HepG2 (cell line): ENCODE measurements around the gene NPBWR2. TPM values are rescaled to one million over a fixed set of nuclear protein-coding genes. Genes with fewer than 3 reads are reported as not detected.
A peak's percentile ranks its signal among the peaks of the same experiment; 100 is the strongest.

Experiments
- ATAD3A ChIP-seq: sonication (generic); formaldehyde crosslinking; IDR thresholded peaks from 2 replicates; pipeline ENCODE4 v1.4.0; 2020; ENCODE audit warnings: missing genetic modification reagents
- JUND ChIP-seq: sonication (generic); formaldehyde crosslinking; IDR thresholded peaks from 2 replicates; pipeline ENCODE4 v1.8.0; 2022; ENCODE audit warnings: mild to moderate bottlenecking, missing genetic modification reagents
- KLF11 ChIP-seq: IDR thresholded peaks from 2 replicates; pipeline ENCODE4 v1.6.1; 2016; ENCODE audit warnings: missing compliant biosample characterization
- PAWR ChIP-seq: sonication (generic); formaldehyde crosslinking; IDR thresholded peaks from 2 replicates; pipeline ENCODE4 v1.4.0; 2020; ENCODE audit warnings: missing genetic modification reagents, mild to moderate bottlenecking, borderline replicate concordance
- RAD21 ChIP-seq: fragments of 450-650 bp; formaldehyde crosslinking; IDR thresholded peaks from 2 replicates; pipeline ENCODE4 v1.5.0; 2020; ENCODE audit warnings: mild to moderate bottlenecking
- SALL2 ChIP-seq: sonication (generic); formaldehyde crosslinking; IDR thresholded peaks from 2 replicates; pipeline ENCODE4 v1.8.1; 2023; ENCODE audit warnings: mild to moderate bottlenecking, missing genetic modification reagents, inconsistent platforms
- SIX4 ChIP-seq: sonication (generic); formaldehyde crosslinking; IDR thresholded peaks from 2 replicates; pipeline ENCODE4 v1.4.0; 2020; ENCODE audit warnings: missing genetic modification reagents
- SP1 ChIP-seq, 2 experiments: fragments of 450-650 bp in 1 of 2; sonication (generic) in 1 of 2; formaldehyde crosslinking in 1 of 2; IDR thresholded peaks; 2 replicates each; pipeline versions ENCODE4 v1.4.0 to v1.6.1; 2016 to 2020; ENCODE audit warnings: missing genetic modification reagents in 1 of 2
- TBX2 ChIP-seq: sonication (generic); formaldehyde crosslinking; IDR thresholded peaks from 2 replicates; pipeline ENCODE4 v1.5.0; 2020; ENCODE audit warnings: missing genetic modification reagents, mild to moderate bottlenecking, borderline replicate concordance
- ZFP41 ChIP-seq: sonication (generic); formaldehyde crosslinking; IDR thresholded peaks from 2 replicates; pipeline ENCODE4 v1.4.0; 2020; ENCODE audit warnings: mild to moderate bottlenecking, missing genetic modification reagents, borderline replicate concordance
- ZIK1 ChIP-seq: sonication (generic); formaldehyde crosslinking; IDR thresholded peaks from 2 replicates; pipeline ENCODE4 v1.5.0; 2020; ENCODE audit warnings: mild to moderate bottlenecking, low read depth, missing genetic modification reagents, borderline replicate concordance
- ZNF430 ChIP-seq: sonication (generic); formaldehyde crosslinking; IDR thresholded peaks from 2 replicates; pipeline ENCODE4 v1.9.0; 2021; ENCODE audit warnings: mild to moderate bottlenecking, missing genetic modification reagents
- ZSCAN22 ChIP-seq: sonication (generic); formaldehyde crosslinking; IDR thresholded peaks from 2 replicates; pipeline ENCODE4 v1.4.0; 2020; ENCODE audit warnings: mild to moderate bottlenecking, missing genetic modification reagents
- polyA plus RNA-seq, 8 experiments: library from polyadenylated mRNA; depleted of rRNA in 3 of 8; stranded (reverse) in 7 of 8; unstranded in 1 of 8; fragments of >200 nt; fragmentation: Illumina TruSeq in 4 of 8; extraction: Trizol in 4 of 8; gene quantifications; 2 replicates each; pipeline versions ENCODE4 v1.2.1 to v1.2.3, GENCODE V29; 2011 to 2016; ENCODE audit warnings: low read depth in 4 of 8, missing spikeins in 1 of 8, mixed read lengths in 1 of 8; ENCODE audit not compliant: insufficient read depth in 1 of 8
- total RNA-seq, 5 experiments: library from RNA; depleted of rRNA; stranded (reverse); fragments of >200 nt; fragmentation: Illumina TruSeq; extraction: Trizol; gene quantifications; 2 replicates each; pipeline ENCODE4 v1.2.3, GENCODE V29; 2016; ENCODE audit warnings: low read depth in 1 of 5
- TF ChIP-seq, protein P1 (sequence below): sonication (generic); formaldehyde crosslinking; IDR thresholded peaks from 2 replicates; pipeline ENCODE4 v1.5.0; 2020; ENCODE audit warnings: mild to moderate bottlenecking, missing genetic modification reagents
- TF ChIP-seq, protein P2 (sequence below): sonication (generic); formaldehyde crosslinking; IDR thresholded peaks from 2 replicates; pipeline ENCODE4 v1.4.0; 2020; ENCODE audit warnings: missing genetic modification reagents, borderline replicate concordance
- TF ChIP-seq, protein P3 (sequence below): sonication (generic); IDR thresholded peaks from 2 replicates; pipeline ENCODE4 v1.6.1; 2016; ENCODE audit warnings: low read depth, borderline replicate concordance
- TF ChIP-seq, protein P4 (sequence below): sonication (generic); formaldehyde crosslinking; conservative IDR thresholded peaks from 2 replicates; pipeline ENCODE4 v1.8.0; 2022; ENCODE audit warnings: mild to moderate bottlenecking, moderate library complexity, missing genetic modification reagents
- TF ChIP-seq, protein P5 (sequence below): sonication (generic); formaldehyde crosslinking; IDR thresholded peaks from 2 replicates; pipeline ENCODE4 v1.8.0; 2022; ENCODE audit warnings: mild to moderate bottlenecking, missing genetic modification reagents; ENCODE audit not compliant: insufficient replicate concordance

Gene NPBWR2
- total and polyA plus RNA-seq, 2 of the 13 experiments (the other 11 are each of a cell fraction or from before 2014, with no cell fraction given) = not detected

DNA sequence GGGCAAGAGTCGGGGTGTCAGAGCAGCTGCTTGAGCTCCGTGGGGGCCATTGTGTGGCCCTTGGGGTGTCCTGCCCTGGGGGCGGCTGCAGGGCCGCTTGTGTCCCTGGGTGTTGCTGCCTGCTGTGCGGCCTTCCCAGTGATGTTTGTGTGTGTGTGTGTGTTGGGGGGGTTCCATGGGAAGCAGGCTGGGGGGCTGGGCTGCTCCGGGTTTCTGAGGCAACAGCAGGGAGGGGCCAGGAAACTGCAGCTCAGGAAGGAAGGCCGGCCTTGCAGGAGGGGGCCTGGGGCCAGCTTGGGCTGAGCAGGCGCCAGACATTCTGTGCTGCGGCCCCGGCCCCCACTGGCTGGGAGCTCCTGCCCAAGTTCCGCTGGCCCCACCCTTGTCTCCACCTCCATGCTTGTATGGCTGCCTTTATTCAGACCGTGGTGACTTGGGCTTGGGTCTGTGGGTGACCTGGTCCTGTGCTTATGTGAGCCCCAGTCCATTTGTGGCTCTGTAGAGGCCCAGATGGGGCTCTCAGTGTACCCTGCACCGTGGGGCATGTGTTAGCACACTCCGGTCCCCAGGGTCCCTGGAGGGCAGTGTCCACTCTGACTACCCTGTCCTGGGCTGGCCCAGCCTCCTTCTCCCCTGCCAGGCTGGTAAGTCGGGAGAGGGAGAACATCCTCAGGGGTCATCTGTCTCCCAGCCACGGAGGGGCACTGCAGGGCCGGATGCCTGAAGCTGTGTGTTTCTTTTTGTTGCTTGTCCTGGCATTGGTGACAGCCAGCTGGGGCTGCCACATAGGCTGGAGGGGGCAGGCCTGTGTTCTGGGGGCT, 53.3 kb downstream of the NPBWR2 start (continued):
- TF ChIP-seq, protein P1, sequence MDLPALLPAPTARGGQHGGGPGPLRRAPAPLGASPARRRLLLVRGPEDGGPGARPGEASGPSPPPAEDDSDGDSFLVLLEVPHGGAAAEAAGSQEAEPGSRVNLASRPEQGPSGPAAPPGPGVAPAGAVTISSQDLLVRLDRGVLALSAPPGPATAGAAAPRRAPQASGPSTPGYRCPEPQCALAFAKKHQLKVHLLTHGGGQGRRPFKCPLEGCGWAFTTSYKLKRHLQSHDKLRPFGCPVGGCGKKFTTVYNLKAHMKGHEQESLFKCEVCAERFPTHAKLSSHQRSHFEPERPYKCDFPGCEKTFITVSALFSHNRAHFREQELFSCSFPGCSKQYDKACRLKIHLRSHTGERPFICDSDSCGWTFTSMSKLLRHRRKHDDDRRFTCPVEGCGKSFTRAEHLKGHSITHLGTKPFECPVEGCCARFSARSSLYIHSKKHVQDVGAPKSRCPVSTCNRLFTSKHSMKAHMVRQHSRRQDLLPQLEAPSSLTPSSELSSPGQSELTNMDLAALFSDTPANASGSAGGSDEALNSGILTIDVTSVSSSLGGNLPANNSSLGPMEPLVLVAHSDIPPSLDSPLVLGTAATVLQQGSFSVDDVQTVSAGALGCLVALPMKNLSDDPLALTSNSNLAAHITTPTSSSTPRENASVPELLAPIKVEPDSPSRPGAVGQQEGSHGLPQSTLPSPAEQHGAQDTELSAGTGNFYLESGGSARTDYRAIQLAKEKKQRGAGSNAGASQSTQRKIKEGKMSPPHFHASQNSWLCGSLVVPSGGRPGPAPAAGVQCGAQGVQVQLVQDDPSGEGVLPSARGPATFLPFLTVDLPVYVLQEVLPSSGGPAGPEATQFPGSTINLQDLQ = no peak
- TF ChIP-seq SALL2 (peak; percentile 66), SIX4 (CRISPR knock-in tag) (0 out of 2 replicates have a peak, but pooled peaks have one; percentile 12), JUND (CRISPR knock-in tag) (peak; percentile 56; the same call in 1 of the 2 replicates), KLF11 (CRISPR knock-in tag) (no peak; the same call in 1 of the 2 replicates), SP1 (IDR thresholded peaks at IDR 0.05) (no peak), SP1 (CRISPR knock-in tag; IDR thresholded peaks at IDR 0.05) (peak; percentile 40; the same call in 1 of the 2 replicates), ZSCAN22 (CRISPR knock-in tag) (no peak), TBX2 (CRISPR knock-in tag) (peak; percentile 76), PAWR (CRISPR knock-in tag) (no peak), RAD21 (CRISPR knock-in tag) (peak; percentile 87), ZIK1 (CRISPR knock-in tag) (no peak), ATAD3A (CRISPR knock-in tag) (0 out of 2 replicates have a peak, but pooled peaks have one; percentile 71), ZFP41 (CRISPR knock-in tag) (no peak; the same call in 1 of the 2 replicates), ZNF430 (CRISPR knock-in tag) (peak; percentile 24; the same call in 1 of the 2 replicates)
- TF ChIP-seq, protein P2, sequence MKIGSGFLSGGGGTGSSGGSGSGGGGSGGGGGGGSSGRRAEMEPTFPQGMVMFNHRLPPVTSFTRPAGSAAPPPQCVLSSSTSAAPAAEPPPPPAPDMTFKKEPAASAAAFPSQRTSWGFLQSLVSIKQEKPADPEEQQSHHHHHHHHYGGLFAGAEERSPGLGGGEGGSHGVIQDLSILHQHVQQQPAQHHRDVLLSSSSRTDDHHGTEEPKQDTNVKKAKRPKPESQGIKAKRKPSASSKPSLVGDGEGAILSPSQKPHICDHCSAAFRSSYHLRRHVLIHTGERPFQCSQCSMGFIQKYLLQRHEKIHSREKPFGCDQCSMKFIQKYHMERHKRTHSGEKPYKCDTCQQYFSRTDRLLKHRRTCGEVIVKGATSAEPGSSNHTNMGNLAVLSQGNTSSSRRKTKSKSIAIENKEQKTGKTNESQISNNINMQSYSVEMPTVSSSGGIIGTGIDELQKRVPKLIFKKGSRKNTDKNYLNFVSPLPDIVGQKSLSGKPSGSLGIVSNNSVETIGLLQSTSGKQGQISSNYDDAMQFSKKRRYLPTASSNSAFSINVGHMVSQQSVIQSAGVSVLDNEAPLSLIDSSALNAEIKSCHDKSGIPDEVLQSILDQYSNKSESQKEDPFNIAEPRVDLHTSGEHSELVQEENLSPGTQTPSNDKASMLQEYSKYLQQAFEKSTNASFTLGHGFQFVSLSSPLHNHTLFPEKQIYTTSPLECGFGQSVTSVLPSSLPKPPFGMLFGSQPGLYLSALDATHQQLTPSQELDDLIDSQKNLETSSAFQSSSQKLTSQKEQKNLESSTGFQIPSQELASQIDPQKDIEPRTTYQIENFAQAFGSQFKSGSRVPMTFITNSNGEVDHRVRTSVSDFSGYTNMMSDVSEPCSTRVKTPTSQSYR (CRISPR knock-in tag) = peak; percentile 85; the same call in 1 of the 2 replicates
- TF ChIP-seq, protein P3, sequence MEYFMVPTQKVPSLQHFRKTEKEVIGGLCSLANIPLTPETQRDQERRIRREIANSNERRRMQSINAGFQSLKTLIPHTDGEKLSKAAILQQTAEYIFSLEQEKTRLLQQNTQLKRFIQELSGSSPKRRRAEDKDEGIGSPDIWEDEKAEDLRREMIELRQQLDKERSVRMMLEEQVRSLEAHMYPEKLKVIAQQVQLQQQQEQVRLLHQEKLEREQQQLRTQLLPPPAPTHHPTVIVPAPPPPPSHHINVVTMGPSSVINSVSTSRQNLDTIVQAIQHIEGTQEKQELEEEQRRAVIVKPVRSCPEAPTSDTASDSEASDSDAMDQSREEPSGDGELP = peak; percentile 98
- TF ChIP-seq, protein P4, sequence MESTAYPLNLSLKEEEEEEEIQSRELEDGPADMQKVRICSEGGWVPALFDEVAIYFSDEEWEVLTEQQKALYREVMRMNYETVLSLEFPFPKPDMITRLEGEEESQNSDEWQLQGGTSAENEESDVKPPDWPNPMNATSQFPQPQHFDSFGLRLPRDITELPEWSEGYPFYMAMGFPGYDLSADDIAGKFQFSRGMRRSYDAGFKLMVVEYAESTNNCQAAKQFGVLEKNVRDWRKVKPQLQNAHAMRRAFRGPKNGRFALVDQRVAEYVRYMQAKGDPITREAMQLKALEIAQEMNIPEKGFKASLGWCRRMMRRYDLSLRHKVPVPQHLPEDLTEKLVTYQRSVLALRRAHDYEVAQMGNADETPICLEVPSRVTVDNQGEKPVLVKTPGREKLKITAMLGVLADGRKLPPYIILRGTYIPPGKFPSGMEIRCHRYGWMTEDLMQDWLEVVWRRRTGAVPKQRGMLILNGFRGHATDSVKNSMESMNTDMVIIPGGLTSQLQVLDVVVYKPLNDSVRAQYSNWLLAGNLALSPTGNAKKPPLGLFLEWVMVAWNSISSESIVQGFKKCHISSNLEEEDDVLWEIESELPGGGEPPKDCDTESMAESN (CRISPR knock-in tag) = peak; percentile 87
- TF ChIP-seq, protein P5, sequence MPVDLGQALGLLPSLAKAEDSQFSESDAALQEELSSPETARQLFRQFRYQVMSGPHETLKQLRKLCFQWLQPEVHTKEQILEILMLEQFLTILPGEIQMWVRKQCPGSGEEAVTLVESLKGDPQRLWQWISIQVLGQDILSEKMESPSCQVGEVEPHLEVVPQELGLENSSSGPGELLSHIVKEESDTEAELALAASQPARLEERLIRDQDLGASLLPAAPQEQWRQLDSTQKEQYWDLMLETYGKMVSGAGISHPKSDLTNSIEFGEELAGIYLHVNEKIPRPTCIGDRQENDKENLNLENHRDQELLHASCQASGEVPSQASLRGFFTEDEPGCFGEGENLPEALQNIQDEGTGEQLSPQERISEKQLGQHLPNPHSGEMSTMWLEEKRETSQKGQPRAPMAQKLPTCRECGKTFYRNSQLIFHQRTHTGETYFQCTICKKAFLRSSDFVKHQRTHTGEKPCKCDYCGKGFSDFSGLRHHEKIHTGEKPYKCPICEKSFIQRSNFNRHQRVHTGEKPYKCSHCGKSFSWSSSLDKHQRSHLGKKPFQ (CRISPR knock-in tag) = no peak
